Choroid plexus epithelial cell (primary cell): ENCODE results near the gene SUMO2.
"Not testable (repeated sequence)": the region's sequence is repeated elsewhere in the genome, so short reads cannot be mapped to it uniquely, and the experiment has no call there.

Experiments used
- DNase-seq: peaks from one replicate; pipeline ENCODE4 v3.0.0-alpha.2; 2010; ENCODE audit warnings: low read depth
- H3K4me3 ChIP-seq: 2 replicates; pipeline ENCODE4 v1.5.1; 2011; ENCODE audit warnings: low read depth, mild to moderate bottlenecking, control low read depth, low read length, moderate library complexity
- CTCF ChIP-seq: conservative IDR thresholded peaks from 2 replicates; pipeline ENCODE4 v1.5.1; 2011; ENCODE audit warnings: low read depth, mild to moderate bottlenecking, control low read depth, inconsistent platforms, low read length, moderate library complexity

Gene SUMO2

GRCh38 chr17:75168998-75169397, 13.8 kb downstream of the SUMO2 start:
- H3K4me3 ChIP-seq, result no peak overlapping the region
- no peak for DNase-seq
- no peak for TF ChIP-seq CTCF

- DNase-seq, H3K4me3 ChIP-seq: not testable (repeated sequence)
Measured at GRCh38 chr17:75164606-75165005, 18.2 kb downstream of the SUMO2 start.

GRCh38 chr17:75163074-75163473, 19.7 kb downstream of the SUMO2 start:
- no peak for TF ChIP-seq CTCF
- no peak overlapping the region for H3K4me3 ChIP-seq

GRCh38 chr17:75160211-75160610, 22.5 kb downstream of the SUMO2 start:
- no peak for DNase-seq
- no peak overlapping the region for H3K4me3 ChIP-seq
- no peak for TF ChIP-seq CTCF

More at GRCh38 chr17:75163074-75163473, 19.7 kb downstream of the SUMO2 start:
- DNase-seq, result no peak

- H3K4me3 ChIP-seq, result no peak overlapping the region
- no peak for TF ChIP-seq CTCF
- DNase-seq, result peak; percentile 69
Measured at GRCh38 chr17:75159196-75160031, 23.3 kb downstream of the SUMO2 start.

GRCh38 chr17:75158480-75158879, 24.3 kb downstream of the SUMO2 start:
- not testable (repeated sequence) for H3K4me3 ChIP-seq, DNase-seq

GRCh38 chr17:75155191-75155601, 27.6 kb downstream of the SUMO2 start:
- no peak for TF ChIP-seq CTCF
- no peak overlapping the region for H3K4me3 ChIP-seq
- no peak for DNase-seq
